Esophagus squamous epithelium (tissue), 4 donors: ENCODE results near the gene KRTAP5-6.

Source experiments
- CTCF ChIP-seq, 6 experiments: fragments of 450-650 bp in 4 of 6; fragments of 200-600 bp in 2 of 6; sonication (generic) in 2 of 6; IDR thresholded peaks; one replicate each; pipeline ENCODE4 v1.5.1; 2016 to 2019; ENCODE audit warnings: antibody characterized with exemption in 6 of 6, mild to moderate bottlenecking in 4 of 6, moderate library complexity in 4 of 6
- POLR2A ChIP-seq, 4 donors: fragments of 450-650 bp; IDR thresholded peaks; one replicate each; pipeline ENCODE4 v1.6.1; 2017; ENCODE audit warnings: antibody characterized with exemption in 4 of 4, mild to moderate bottlenecking in 4 of 4, moderate library complexity in 3 of 4

GRCh38 chr11:1679881-1680280 is 17.1 kb upstream of the KRTAP5-6 start:
- no peak for TF ChIP-seq CTCF (IDR thresholded peaks at IDR 0.05)
- no peak for TF ChIP-seq POLR2A (IDR thresholded peaks at IDR 0.05)
